HEK293T (cell line): Measurements from ENCODE around the gene RFNG.

Source experiments
- ARNT ChIP-seq: fragments of 450-650 bp; IDR thresholded peaks from 2 replicates; pipeline ENCODE4 v1.6.1; 2017; ENCODE audit warnings: mild to moderate bottlenecking
- BHLHE40 ChIP-seq: fragments of 450-650 bp; IDR thresholded peaks from 2 replicates; pipeline ENCODE4 v1.6.1; 2016; ENCODE audit warnings: mild to moderate bottlenecking, moderate library complexity, borderline replicate concordance
- CTBP1 ChIP-seq: fragments of 450-650 bp; IDR thresholded peaks from 2 replicates; pipeline ENCODE4 v1.6.1; 2016; ENCODE audit warnings: borderline replicate concordance
- FOXK2 ChIP-seq: fragments of 450-650 bp; IDR thresholded peaks from 2 replicates; pipeline ENCODE4 v1.6.1; 2016; ENCODE audit warnings: mild to moderate bottlenecking
- FOXM1 ChIP-seq: fragments of 450-650 bp; IDR thresholded peaks from 2 replicates; pipeline ENCODE4 v1.6.1; 2017; ENCODE audit warnings: mild to moderate bottlenecking, borderline replicate concordance
- HDGF ChIP-seq: fragments of 450-650 bp; IDR thresholded peaks from 2 replicates; pipeline ENCODE4 v1.6.1; 2017; ENCODE audit warnings: antibody characterized with exemption, borderline replicate concordance
- NFRKB ChIP-seq: fragments of 450-650 bp; IDR thresholded peaks from 2 replicates; pipeline ENCODE4 v1.6.1; 2016; ENCODE audit warnings: mild to moderate bottlenecking, moderate library complexity
- SP1 ChIP-seq: fragments of 450-650 bp; IDR thresholded peaks from 2 replicates; pipeline ENCODE4 v1.6.1; 2017
- SUZ12 ChIP-seq: fragments of 450-650 bp; IDR thresholded peaks from 2 replicates; pipeline ENCODE4 v1.6.1; 2016; ENCODE audit warnings: mild to moderate bottlenecking
- TARDBP ChIP-seq: fragments of 450-650 bp; IDR thresholded peaks from 2 replicates; pipeline ENCODE4 v1.6.1; 2016
- TF ChIP-seq, protein P1 (sequence below): fragments of 450-650 bp; IDR thresholded peaks from 2 replicates; pipeline ENCODE4 v1.6.1; 2016

DNA sequence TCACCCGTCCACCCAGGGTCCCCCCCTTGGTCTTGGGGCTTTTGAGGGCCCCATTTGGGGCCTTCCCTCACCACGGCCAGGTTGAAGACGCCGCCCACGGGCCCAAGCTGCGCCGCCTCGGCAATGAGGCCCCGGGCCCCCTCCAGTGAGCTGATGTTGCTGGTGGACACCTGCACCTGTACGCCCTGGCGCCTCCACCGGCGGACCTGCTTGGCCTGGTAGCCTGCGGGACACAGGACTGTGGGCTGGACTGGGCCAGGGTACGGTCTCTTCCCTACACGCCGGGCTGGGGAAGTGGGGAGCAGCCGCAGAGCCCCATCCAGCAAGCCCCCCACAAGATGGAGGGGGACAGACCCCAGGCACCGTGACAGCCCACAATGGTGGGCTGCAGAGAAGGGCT is 30.8 kb upstream of the RFNG start:
- TF ChIP-seq TARDBP (no peak), HDGF (no peak), SUZ12 (no peak), FOXM1 (no peak), SP1 (no peak), NFRKB (no peak), ARNT (no peak), BHLHE40 (no peak), FOXK2 (no peak), CTBP1 (no peak)
- TF ChIP-seq, protein P1, sequence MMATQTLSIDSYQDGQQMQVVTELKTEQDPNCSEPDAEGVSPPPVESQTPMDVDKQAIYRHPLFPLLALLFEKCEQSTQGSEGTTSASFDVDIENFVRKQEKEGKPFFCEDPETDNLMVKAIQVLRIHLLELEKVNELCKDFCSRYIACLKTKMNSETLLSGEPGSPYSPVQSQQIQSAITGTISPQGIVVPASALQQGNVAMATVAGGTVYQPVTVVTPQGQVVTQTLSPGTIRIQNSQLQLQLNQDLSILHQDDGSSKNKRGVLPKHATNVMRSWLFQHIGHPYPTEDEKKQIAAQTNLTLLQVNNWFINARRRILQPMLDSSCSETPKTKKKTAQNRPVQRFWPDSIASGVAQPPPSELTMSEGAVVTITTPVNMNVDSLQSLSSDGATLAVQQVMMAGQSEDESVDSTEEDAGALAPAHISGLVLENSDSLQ, result no peak
